Stimulated activated CD4-positive, alpha-beta T cell treated with anti-CD3 and anti-CD28 coated beads, TNF-alpha, amount 100 ng/mL, for 24 hours (primary cell): ENCODE measurements around the gene SPIN1.

Source experiments
- DNase-seq, 3 experiments: peaks; one replicate each; pipeline ENCODE4 v3.0.0-alpha.2; 2020; ENCODE audit warnings: low read depth in 3 of 3

Gene SPIN1

DNA sequence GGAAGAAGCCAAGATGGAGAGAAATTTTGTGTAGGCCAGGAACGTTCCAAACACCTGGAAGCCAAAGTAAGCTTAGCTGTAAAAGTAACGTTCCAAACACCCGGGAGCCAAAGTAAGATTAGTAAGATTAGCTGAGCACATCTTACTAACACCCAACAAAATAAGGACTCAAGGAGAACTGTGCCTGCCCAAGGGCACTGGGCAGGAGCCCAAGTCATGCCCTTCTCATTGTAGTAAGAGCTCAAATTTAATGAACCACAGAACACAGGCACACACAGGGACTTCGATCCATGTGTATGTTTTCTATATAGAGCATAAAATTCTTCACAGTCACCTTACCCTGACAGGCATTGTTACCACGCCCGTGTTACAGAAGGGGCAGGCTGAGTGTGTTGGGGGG, 110.6 kb downstream of the SPIN1 start:
- DNase-seq = no peak

- no peak for DNase-seq
Observed at GRCh38 chr9:88501086-88501485, 112.8 kb downstream of the SPIN1 start.

DNA sequence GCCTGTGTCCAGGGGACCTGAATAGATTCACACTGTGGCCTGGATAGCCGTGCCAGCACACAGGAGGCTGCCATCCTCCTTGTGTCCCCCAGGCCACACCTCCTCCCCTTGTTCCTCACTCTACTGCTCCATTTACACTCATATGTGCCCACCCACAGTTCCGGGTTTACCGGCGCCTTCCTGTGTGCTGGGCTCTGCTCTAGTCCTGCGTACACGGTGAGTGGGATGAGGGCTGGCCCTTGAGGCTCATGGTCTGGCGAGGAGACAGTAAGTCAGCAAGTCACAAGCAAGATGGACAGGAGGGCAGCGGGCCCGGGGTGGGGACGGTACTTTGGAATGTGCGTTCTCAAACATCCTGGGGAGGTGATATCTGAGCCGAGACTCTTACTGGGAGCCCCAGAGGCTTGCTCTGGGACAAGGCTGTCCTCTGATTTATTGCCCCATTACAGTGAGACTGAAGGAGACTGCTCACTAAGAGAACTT, 114.3 kb downstream of the SPIN1 start:
- DNase-seq = no peak

DNA sequence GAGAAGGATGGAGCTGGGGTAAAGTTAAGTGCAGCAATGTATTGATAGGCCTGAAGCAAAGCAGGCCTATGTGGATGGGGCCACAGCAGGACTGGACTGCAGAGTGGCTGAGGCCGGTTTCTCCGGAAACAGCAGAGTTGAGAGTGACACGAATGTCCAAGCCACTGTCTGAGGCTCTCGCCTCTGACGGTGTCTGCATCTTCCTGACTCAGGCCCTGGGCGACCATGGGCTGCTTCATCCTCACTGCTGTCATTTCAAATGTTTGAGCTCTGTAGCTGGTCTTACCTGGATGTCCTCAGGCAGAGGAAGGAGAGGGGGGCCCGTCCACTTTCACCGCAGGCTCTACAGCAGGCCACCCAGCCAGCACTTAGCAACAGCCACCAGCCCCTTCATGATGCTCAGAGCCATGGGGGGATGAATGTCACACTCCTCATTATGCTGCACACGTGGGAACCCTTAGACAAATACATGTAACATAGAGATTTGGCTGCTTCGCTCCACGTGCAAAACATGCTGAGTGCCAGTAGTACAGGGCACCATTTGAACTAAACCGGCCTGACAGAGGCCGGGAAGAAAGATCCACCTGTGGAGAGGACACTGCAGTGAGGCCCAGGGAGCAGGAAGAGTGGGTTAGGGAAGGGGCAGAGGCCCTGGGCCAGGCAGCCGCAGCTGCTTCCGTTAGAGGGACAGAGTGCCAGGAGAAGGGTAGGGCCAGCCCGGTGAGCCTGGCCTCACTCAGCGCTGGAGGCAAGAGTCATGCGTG, 115.0 kb downstream of the SPIN1 start:
- no peak for DNase-seq

DNA sequence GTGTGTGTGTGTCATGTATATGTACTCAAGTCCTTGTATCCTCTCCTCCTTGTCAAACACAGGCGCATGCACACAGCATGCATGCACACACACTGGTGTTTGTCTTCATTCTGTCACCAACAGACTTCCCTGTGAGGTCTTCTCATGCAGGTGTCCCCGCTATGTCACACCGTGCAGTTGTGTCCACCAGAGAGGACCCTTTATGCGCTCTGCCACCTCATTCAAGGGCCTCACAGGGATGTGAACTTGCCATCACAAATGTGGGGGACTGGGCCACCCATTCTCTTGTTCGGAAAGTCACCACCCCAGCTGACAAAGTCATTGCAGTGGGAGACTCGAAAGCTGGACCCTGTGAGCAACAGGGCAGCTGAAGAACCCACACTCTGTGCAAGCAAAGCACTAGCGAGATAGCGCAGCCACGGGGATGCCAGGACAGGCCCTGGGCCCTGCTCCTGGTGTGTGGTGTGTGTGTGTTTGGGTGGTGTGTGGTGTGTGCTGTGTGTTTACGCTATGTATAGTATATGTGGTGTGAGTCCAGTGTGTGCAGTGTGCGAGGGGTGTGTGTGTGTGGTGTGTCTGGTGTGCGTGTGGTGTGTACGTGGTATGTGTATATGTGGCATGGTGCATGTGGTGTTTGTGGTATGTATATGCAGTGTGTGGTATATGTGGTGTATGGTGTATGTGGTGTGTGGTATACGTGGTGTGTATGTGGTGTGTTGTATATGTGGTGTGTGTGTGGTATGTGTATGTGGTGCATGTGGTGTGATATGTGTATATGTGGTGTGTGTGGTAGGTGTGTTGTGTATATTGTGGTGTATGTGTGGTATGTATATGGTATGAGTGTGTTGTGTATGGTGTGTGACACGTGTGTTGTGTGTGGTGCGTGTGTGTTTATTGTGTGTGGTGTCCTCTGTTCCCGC, 115.9 kb downstream of the SPIN1 start:
- DNase-seq = no peak

DNA sequence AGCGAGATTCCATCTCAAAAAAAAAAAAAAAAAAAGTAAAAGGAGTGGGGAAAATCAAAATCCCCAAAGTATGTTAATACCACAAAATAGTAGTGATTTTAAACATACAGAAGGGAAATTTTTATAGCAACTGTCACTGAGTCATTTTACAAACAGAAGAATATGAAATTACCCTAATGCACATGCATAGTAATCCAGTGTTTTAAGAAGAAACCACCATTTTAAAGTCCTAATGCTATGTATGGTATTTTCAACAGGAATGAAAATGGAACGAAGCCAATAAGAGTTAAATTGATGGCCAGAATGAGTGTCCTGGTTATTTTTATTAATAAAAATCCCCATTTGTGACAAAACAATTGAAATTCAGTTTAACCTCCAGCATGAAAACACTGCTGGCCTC, 120.1 kb downstream of the SPIN1 start:
- DNase-seq = no peak

GRCh38 chr9:88511906-88512305, 123.7 kb downstream of the SPIN1 start:
- no peak for DNase-seq

- no peak for DNase-seq
Observed at GRCh38 chr9:88514247-88514646, 126.0 kb downstream of the SPIN1 start.

GRCh38 chr9:88521308-88521707, 133.1 kb downstream of the SPIN1 start:
- no peak for DNase-seq

DNA sequence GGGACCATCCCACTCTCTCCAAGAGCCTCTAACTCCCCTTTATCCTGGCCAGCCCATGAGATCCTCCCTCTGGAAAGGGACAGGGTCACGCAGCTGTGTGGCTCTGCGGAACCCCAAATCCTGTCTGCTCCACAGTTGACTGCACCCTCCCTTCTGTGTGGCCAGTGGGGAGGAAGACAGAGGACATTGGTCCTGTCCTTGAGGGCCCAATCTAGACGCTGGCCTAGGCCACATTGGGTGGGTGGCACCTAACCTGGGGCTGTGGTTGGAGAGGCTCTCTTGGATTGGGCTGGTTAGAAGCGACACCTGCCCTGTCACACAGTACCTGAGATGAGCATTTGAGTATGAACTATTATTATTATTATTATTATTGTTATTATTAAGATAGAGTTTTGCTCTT, 134.1 kb downstream of the SPIN1 start:
- DNase-seq = no peak

DNA sequence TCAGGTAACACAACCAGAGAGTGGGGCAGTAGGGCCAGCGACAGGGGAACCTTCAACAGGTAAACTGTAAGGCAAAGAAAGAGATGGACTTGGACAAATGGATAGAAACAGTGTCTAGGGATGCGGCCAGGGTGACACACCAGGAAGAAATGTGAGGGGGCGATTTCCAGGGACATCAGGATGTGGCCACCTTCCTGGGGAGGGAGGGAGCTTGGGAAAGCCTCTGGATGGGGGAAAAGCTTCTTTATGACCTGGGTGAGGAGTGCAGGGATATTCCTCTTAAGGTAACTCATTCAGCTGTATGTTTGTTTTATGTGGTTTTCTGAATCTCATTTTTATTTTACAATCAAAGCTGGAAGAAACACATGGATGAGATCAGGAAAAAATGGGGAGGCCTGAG, 134.8 kb downstream of the SPIN1 start:
- DNase-seq = no peak

DNA sequence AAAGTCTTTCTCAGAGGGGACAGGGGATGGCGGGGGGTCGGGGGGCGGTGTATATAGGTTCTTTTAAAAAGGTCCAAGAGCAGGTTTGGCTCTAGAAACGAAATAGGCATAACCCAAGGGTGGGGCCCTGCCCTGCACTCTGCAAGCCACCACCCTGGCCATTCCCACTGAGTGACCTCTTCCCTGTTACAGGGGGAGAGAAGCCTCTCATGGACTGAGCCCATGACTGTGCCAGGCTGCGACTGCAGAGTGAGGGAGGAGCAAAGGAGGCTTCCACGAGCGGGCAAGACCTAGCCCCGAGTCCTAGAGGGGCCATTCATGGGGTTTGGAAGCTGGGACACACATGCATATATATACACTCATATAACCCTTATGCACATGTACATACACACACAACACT, 136.7 kb downstream of the SPIN1 start:
- DNase-seq = no peak

DNA sequence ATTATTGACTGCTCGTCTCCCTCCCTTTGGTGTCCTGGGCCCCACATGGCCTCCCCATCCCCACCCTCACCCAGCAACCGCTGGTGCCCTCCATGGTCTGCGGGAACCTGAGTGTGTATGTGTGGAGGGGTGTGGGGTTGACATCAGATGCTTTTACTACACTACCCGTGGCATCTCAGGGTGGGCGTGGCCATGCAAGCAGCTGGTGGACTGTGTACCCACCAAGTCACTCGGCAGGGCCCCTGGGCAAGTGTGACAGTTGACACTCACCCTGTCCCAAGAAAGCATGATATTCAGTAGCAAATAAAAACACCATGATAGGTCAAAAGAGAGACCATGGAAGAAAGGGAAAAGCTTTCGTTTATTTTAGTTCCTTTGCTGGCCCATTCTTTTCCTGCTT, 139.4 kb downstream of the SPIN1 start:
- DNase-seq = no peak
